Astrocyte (in vitro differentiated cells and primary cell): ENCODE measurements around the gene KRT9. TPM values are rescaled to one million over a fixed set of nuclear protein-coding genes. Genes with fewer than 3 reads are reported as not detected.

Source experiments
- DNase-seq: peaks from one replicate; pipeline ENCODE4 v3.0.0-alpha.2; 2010; ENCODE audit warnings: low read depth
- FAIRE-seq: peaks from 2 replicates; lab custom pipeline; 2011; peaks lifted over from hg19 to GRCh38; lab: Jason Lieb, UNC
- H2AFZ ChIP-seq: 2 replicates; pipeline ENCODE4 v1.6.0; 2012; ENCODE audit warnings: low read depth, low read length, inconsistent platforms
- H3K27ac ChIP-seq: 2 replicates; pipeline ENCODE4 v1.5.1; 2011; ENCODE audit warnings: low read depth, low read length, inconsistent platforms
- H3K27me3 ChIP-seq: 2 replicates; pipeline ENCODE4 v1.6.0; 2011; ENCODE audit warnings: low read length, inconsistent platforms; ENCODE audit not compliant: insufficient read depth
- H3K36me3 ChIP-seq: 2 replicates; pipeline ENCODE4 v1.5.1; 2011; ENCODE audit warnings: low read length, inconsistent platforms; ENCODE audit not compliant: insufficient read depth
- H3K4me1 ChIP-seq: 2 replicates; pipeline ENCODE4 v1.5.1; 2011; ENCODE audit warnings: low read length, inconsistent platforms; ENCODE audit not compliant: insufficient read depth
- H3K4me2 ChIP-seq: 2 replicates; pipeline ENCODE4 v1.6.0; 2012; ENCODE audit warnings: low read length, inconsistent platforms
- H3K4me3 ChIP-seq: 2 replicates; pipeline ENCODE4 v1.5.1; 2011; ENCODE audit warnings: low read depth, mild to moderate bottlenecking, low read length, inconsistent platforms; ENCODE audit not compliant: insufficient read depth
- H3K79me2 ChIP-seq: 2 replicates; pipeline ENCODE4 v1.6.0; 2012; ENCODE audit warnings: mild to moderate bottlenecking, low read length, inconsistent platforms; ENCODE audit not compliant: insufficient read depth
- H3K9ac ChIP-seq: 2 replicates; pipeline ENCODE4 v1.6.0; 2012; ENCODE audit warnings: mild to moderate bottlenecking, low read length, inconsistent platforms
- H3K9me3 ChIP-seq: 2 replicates; pipeline ENCODE4 v1.5.1; 2012; ENCODE audit warnings: low read depth, mild to moderate bottlenecking, low read length, inconsistent platforms; ENCODE audit not compliant: insufficient read depth
- H4K20me1 ChIP-seq: 2 replicates; pipeline ENCODE4 v1.6.0; 2012; ENCODE audit warnings: low read length, inconsistent platforms; ENCODE audit not compliant: insufficient read depth
- H3K27ac Mint-ChIP-seq: one replicate; pipeline ENCODE4 v1.8.0; 2021; ENCODE audit warnings: mild to moderate bottlenecking, mixed read lengths; ENCODE audit not compliant: unreplicated experiment
- H3K27me3 Mint-ChIP-seq: one replicate; pipeline ENCODE4 v1.8.0; 2021; ENCODE audit warnings: low read depth, mixed read lengths; ENCODE audit not compliant: unreplicated experiment
- H3K36me3 Mint-ChIP-seq: one replicate; pipeline ENCODE4 v1.8.0; 2021; ENCODE audit warnings: low read depth, mixed read lengths; ENCODE audit not compliant: unreplicated experiment
- H3K4me1 Mint-ChIP-seq: one replicate; pipeline ENCODE4 v1.8.0; 2021; ENCODE audit warnings: low read depth, mixed read lengths; ENCODE audit not compliant: unreplicated experiment
- H3K4me3 Mint-ChIP-seq: one replicate; pipeline ENCODE4 v1.8.0; 2021; ENCODE audit warnings: mild to moderate bottlenecking, moderate library complexity, mixed read lengths; ENCODE audit not compliant: unreplicated experiment
- H3K9me3 Mint-ChIP-seq: one replicate; pipeline ENCODE4 v1.8.0; 2021; ENCODE audit warnings: mild to moderate bottlenecking, mixed read lengths; ENCODE audit not compliant: unreplicated experiment
- EZH2 ChIP-seq: IDR thresholded peaks from 2 replicates; pipeline ENCODE4 v1.6.1; 2012; ENCODE audit warnings: mild to moderate bottlenecking, low read length, inconsistent platforms; ENCODE audit not compliant: insufficient read depth
- microRNA-seq: library from miRNA; unstranded; fragments of <30 nt; microRNA quantifications from one replicate; pipeline ENCODE4 v1.2.0, GENCODE V29; 2020
- total RNA-seq: library from RNA; stranded (reverse); gene quantifications from 2 replicates; pipeline ENCODE4 v1.2.1, GENCODE V29; 2021
- TF ChIP-seq, protein P1 (sequence below): IDR thresholded peaks from 2 replicates; pipeline ENCODE4 v1.5.1; 2011; ENCODE audit warnings: low read depth, mild to moderate bottlenecking, inconsistent platforms, low read length, moderate library complexity; ENCODE audit not compliant: insufficient read depth

Gene KRT9
- total RNA-seq, 1 donor from 2014 or later: 0.09 TPM

DNA sequence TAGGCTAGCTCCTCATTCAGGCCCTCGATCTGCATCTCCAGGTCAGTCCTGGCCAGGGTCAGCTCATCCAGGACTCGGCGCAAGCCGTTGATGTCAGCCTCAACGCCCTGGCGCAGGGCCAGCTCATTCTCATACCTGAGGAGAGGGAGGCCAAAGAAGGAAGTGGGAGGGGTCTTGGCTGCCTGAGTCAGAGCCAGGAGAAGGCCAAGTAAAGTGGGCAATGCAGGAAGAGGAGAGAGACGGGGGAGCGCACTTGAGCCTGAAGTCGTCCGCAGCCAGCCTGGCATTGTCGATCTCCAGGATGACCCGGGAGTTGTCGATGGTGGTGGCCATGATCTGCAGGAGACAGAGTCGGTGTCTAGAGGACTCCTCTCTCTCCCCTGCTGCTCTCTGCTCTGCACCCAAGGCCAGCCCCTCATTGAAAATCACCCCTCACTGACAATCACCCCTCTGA is 55.0 kb downstream of the KRT9 start:
- H3K9ac ChIP-seq: no peak overlapping the region
- H3K4me1 ChIP-seq: peaks cover 25% of the 10 kb centered on the region
- no peak overlapping the region for H3K27ac Mint-ChIP-seq
- H2AFZ ChIP-seq: no peak overlapping the region
- H3K27me3 Mint-ChIP-seq: peaks cover 17% of the 10 kb centered on the region
- TF ChIP-seq EZH2: no peak
- TF ChIP-seq, protein P1, sequence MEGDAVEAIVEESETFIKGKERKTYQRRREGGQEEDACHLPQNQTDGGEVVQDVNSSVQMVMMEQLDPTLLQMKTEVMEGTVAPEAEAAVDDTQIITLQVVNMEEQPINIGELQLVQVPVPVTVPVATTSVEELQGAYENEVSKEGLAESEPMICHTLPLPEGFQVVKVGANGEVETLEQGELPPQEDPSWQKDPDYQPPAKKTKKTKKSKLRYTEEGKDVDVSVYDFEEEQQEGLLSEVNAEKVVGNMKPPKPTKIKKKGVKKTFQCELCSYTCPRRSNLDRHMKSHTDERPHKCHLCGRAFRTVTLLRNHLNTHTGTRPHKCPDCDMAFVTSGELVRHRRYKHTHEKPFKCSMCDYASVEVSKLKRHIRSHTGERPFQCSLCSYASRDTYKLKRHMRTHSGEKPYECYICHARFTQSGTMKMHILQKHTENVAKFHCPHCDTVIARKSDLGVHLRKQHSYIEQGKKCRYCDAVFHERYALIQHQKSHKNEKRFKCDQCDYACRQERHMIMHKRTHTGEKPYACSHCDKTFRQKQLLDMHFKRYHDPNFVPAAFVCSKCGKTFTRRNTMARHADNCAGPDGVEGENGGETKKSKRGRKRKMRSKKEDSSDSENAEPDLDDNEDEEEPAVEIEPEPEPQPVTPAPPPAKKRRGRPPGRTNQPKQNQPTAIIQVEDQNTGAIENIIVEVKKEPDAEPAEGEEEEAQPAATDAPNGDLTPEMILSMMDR: no peak
- H3K4me3 Mint-ChIP-seq: no peak overlapping the region
- no peak overlapping the region for H3K27ac ChIP-seq
- no peaks in the 10 kb centered on the region for H3K36me3 ChIP-seq
- H3K79me2 ChIP-seq: no peaks in the 10 kb centered on the region
- no peaks in the 10 kb centered on the region for H4K20me1 ChIP-seq
- H3K4me3 ChIP-seq: no peak overlapping the region
- no peaks in the 10 kb centered on the region for H3K27me3 ChIP-seq
- H3K9me3 Mint-ChIP-seq: peaks cover 4% of the 10 kb centered on the region
- no peak overlapping the region for H3K4me2 ChIP-seq
- H3K9me3 ChIP-seq: no peaks in the 10 kb centered on the region
- H3K36me3 Mint-ChIP-seq: peaks cover 2% of the 10 kb centered on the region
- FAIRE-seq (no peak), DNase-seq (no peak)
- H3K4me1 Mint-ChIP-seq: peaks cover 4% of the 10 kb centered on the region

- H3K4me1 Mint-ChIP-seq: no peaks in the 10 kb centered on the region
- H3K9me3 Mint-ChIP-seq: peaks cover 4% of the 10 kb centered on the region
- H3K4me3 Mint-ChIP-seq: no peak overlapping the region
- peaks cover 19% of the 10 kb centered on the region for H3K4me1 ChIP-seq
- no peaks in the 10 kb centered on the region for H3K79me2 ChIP-seq
- H3K4me2 ChIP-seq: no peak overlapping the region
- no peak overlapping the region for H3K27ac ChIP-seq
- no peak overlapping the region for H3K9ac ChIP-seq
- no peaks in the 10 kb centered on the region for H4K20me1 ChIP-seq
- H3K4me3 ChIP-seq: no peak overlapping the region
- no peak overlapping the region for H3K27ac Mint-ChIP-seq
- no peaks in the 10 kb centered on the region for H3K36me3 ChIP-seq
- no peak overlapping the region for H2AFZ ChIP-seq
- no peak for TF ChIP-seq EZH2
- TF ChIP-seq, protein P1: no peak
- DNase-seq (no peak), FAIRE-seq (no peak)
- peaks cover 2% of the 10 kb centered on the region for H3K36me3 Mint-ChIP-seq
- H3K9me3 ChIP-seq: no peaks in the 10 kb centered on the region
- no peaks in the 10 kb centered on the region for H3K27me3 ChIP-seq
- peaks cover 20% of the 10 kb centered on the region for H3K27me3 Mint-ChIP-seq
Observed at GRCh38 chr17:41516147-41516829, 55.6 kb downstream of the KRT9 start.

Small RNAs within 50 kb of the gene (microRNA-seq; reads per million reads assigned to microRNA genes)
- 0.82 reads per million for gene MIR6510

Other genes starting within 250 kb of the KRT9 start
- not detected in 2 replicates for gene KRT33A, start 221.2 kb downstream of the KRT9 start, total RNA-seq
- gene KRT33B, start 202.2 kb downstream of the KRT9 start, total RNA-seq: not detected in 2 replicates
- not detected in 2 replicates for gene KRT34, start 189.8 kb downstream of the KRT9 start, total RNA-seq
- not detected in 2 replicates for gene KRT31, start 174.5 kb downstream of the KRT9 start, total RNA-seq
- not detected in 2 replicates for gene KRT37, start 147.5 kb downstream of the KRT9 start, total RNA-seq
- not detected in 2 replicates for gene KRT38, start 131.1 kb downstream of the KRT9 start, total RNA-seq
- gene KRT32, start 104.7 kb downstream of the KRT9 start, total RNA-seq: not detected in 2 replicates
- gene KRT35, start 90.9 kb downstream of the KRT9 start, total RNA-seq: not detected in 2 replicates
- not detected in 2 replicates for gene KRT36, start 82.1 kb downstream of the KRT9 start, total RNA-seq
- gene KRT13, start 66.4 kb downstream of the KRT9 start, total RNA-seq: not detected in 2 replicates
- gene KRT15, start 53.2 kb downstream of the KRT9 start, total RNA-seq: 0.26 and 0.79 TPM in 2 replicates
- 113 and 210 TPM in 2 replicates for gene KRT19, start 43.8 kb downstream of the KRT9 start, total RNA-seq
- 1.0 and 2.2 TPM in 2 replicates for gene KRT14, start 14.8 kb upstream of the KRT9 start, total RNA-seq
- gene KRT16, start 40.7 kb upstream of the KRT9 start, total RNA-seq: 0.79 and 1.3 TPM in 2 replicates
- 21.4 and 28.3 TPM in 2 replicates for gene KRT17, start 52.5 kb upstream of the KRT9 start, total RNA-seq
- 767 and 795 TPM in 2 replicates for gene EIF1, start 116.8 kb upstream of the KRT9 start, total RNA-seq
- gene GAST, start 140.3 kb upstream of the KRT9 start, total RNA-seq: not detected in 2 replicates
- gene HAP1, start 162.6 kb upstream of the KRT9 start, total RNA-seq: 0.46 and 0.52 TPM in 2 replicates
- gene JUP, start 214.7 kb upstream of the KRT9 start, total RNA-seq: 236 TPM in 2 replicates
- 81.5 and 110 TPM in 2 replicates for gene P3H4, start 239.9 kb upstream of the KRT9 start, total RNA-seq
- 446 and 584 TPM in 2 replicates for gene FKBP10, start 240.9 kb upstream of the KRT9 start, total RNA-seq